Motor neuron (in vitro differentiated cells): ENCODE measurements around the gene C11orf21. TPM values are rescaled to one million over a fixed set of nuclear protein-coding genes. Genes with fewer than 3 reads are reported as not detected.

Source experiments
- ATAC-seq, 8 experiments: fragments of 200-7000 bp; cut with Tn5 transposase; replicated peaks in 6 of 8; 2 replicates each; pipeline ENCODE4 v1.8.0; 2021; ENCODE audit warnings: mild to moderate bottlenecking in 8 of 8, moderate library complexity in 8 of 8
- H3K27ac ChIP-seq, 2 donors: fragments of 250-450 bp; sonication (Bioruptor Pico); 2 replicates each; pipeline ENCODE4 v1.9.0; 2021; ENCODE audit warnings: antibody characterized with exemption in 2 of 2, mild to moderate bottlenecking in 2 of 2, moderate library complexity in 1 of 2
- H3K4me1 ChIP-seq, 2 donors: fragments of 250-450 bp; sonication (Bioruptor Pico); replicated peaks in 1 of 2; 2 replicates each; pipeline ENCODE4 v1.6.1; 2021; ENCODE audit warnings: antibody characterized with exemption in 2 of 2, mild to moderate bottlenecking in 2 of 2, moderate library complexity in 1 of 2
- H3K4me3 ChIP-seq, 5 donors: fragments of 250-450 bp; sonication (Bioruptor Pico); 2 replicates each; pipeline ENCODE4 v1.9.0; 2021; ENCODE audit warnings: antibody characterized with exemption in 5 of 5, mild to moderate bottlenecking in 5 of 5, moderate library complexity in 4 of 5
- WGBS, 10 experiments: fragments of 450-650 bp; shearing (Covaris generic); methylation state at CpG; one replicate each; pipeline ENCODE4 v1.0.0; 2022; 5-methylcytosine and 5-hydroxymethylcytosine counted together
- in situ Hi-C, 9 experiments: fragments of 400-800 bp; cut with MboI; loops; one replicate each; pipeline ENCODE4 v1.15.0; 2021; ENCODE audit warnings: low sequenced_read_pairs in 9 of 9, low pct_unique_long_range_greater_than_20kb in 2 of 9; ENCODE audit not compliant: unreplicated experiment in 9 of 9
- total RNA-seq, 8 experiments: library from RNA; unstranded; fragments of 300-600 nt; gene quantifications; 2 replicates each; pipeline versions ENCODE4 v1.2.3 to v1.2.4, GENCODE V29; 2022

The C11orf21 gene
- total RNA-seq, 8 experiments from 2014 or later, result 0.08 to 1.8 (median 0.38) TPM; not detected in 2

DNA sequence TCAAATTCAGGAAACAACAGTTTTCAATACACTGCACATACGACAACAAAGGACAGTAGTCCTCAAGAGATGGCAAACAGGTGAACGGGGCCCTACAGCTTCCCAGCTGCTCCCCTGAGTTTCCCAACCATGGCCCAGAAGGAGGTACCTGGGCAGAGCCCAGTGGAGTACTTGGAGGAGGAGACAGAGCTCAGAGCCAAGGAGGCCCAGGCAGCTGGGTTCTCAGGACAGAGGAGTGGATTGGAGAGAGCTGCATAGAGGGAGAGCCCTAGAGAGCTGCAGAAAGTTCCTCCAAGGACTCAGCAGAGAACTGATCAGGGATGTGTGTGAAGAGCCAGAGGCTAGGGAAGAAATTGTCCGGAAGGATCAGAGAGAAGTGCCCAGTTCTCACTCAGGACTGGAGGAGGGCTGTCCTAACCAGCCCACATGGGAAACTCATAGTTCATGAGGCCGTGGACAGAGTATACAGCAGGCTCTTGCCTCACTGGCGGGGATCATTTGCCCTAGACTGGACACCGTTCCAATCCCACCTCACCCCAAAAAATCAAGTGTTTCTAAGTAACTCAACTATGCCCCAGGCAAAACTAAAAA is 23.7 kb downstream of the C11orf21 start:
- in situ Hi-C loops, result no loop called here

DNA sequence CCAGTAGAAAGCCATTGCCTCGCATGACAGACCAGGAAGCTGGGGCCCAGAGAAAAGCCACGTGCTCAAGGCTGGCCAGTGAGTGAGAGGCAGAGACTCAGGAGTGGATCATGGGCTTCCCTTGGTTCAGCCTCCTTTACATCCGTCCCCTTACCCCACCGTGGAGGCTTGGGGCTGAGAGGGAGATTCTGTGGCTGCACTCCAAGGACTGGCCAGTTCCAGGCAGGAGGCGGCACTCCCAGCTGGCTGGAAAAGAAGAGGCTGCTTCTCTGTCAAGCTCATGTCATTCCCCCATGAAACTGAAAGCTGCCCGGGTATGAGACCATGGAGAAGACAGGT is 24.7 kb downstream of the C11orf21 start:
- in situ Hi-C loops, result no loop called here
- no peak overlapping the region for H3K4me3 ChIP-seq
- peak in 3 of 8 experiments; percentile 27 to 52 (median 50) for ATAC-seq
- WGBS, 10 experiments, result 30 to 90% (median 57%) methylated on average over 1 to 6 of the region's 6 CpGs; no CpG with 5 or more reads in 1 of the 10 experiments
- H3K27ac ChIP-seq, result no peak overlapping the region
- H3K4me1 ChIP-seq, result no peaks in the 10 kb centered on the region

More for the DNA sequence above, 23.7 kb downstream of the C11orf21 start:
- no peak for ATAC-seq
- Histone ChIP-seq H3K4me3 (no peak overlapping the region), H3K4me1 (no peaks in the 10 kb centered on the region), H3K27ac (no peak overlapping the region)
- WGBS, 10 experiments, result 26 to 83% (median 63%) methylated on average over 2 to 6 of the region's 6 CpGs

DNA sequence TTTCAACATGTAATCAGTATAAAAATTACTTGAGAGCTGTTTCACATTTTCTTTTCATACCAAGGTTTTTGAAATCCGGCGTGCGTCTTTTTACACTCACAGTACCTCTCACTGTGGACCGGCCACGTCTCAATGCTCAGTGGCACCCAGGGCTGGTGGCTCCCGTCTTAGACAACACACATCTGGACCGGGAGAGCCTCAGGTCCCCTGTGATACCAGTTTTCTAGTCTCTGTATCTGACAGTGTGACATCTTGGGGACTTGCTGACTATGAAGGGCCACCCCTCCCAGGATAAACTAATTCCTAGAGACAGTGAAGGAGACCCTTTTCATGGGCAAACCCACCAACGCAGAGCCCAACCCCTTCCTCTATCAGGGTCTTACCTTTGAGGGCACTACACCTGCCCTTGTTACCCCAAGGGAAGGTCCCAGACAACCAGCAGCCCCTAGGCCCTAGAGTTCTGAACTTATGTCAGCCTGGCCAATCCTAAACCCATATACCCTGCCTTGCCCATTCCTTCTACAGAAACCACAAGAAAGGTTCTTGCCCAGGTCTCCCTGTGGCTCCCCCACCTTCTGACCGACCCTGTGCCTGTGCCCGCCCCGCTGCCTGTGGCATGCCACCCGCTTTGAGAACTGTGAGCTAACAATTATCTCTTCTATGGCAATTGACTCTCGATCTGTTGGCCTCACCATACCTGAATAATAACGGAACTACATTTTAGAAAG is 25.3 kb downstream of the C11orf21 start:
- no peak for ATAC-seq
- no peak overlapping the region for H3K27ac ChIP-seq
- H3K4me3 ChIP-seq, result no peak overlapping the region
- in situ Hi-C loops, result no loop called here
- H3K4me1 ChIP-seq, result no peaks in the 10 kb centered on the region
- 60 to 91% (median 76%) methylated on average over 1 to 6 of the region's 14 CpGs; no CpG with 5 or more reads in 4 of the 10 experiments for WGBS, 10 experiments

DNA sequence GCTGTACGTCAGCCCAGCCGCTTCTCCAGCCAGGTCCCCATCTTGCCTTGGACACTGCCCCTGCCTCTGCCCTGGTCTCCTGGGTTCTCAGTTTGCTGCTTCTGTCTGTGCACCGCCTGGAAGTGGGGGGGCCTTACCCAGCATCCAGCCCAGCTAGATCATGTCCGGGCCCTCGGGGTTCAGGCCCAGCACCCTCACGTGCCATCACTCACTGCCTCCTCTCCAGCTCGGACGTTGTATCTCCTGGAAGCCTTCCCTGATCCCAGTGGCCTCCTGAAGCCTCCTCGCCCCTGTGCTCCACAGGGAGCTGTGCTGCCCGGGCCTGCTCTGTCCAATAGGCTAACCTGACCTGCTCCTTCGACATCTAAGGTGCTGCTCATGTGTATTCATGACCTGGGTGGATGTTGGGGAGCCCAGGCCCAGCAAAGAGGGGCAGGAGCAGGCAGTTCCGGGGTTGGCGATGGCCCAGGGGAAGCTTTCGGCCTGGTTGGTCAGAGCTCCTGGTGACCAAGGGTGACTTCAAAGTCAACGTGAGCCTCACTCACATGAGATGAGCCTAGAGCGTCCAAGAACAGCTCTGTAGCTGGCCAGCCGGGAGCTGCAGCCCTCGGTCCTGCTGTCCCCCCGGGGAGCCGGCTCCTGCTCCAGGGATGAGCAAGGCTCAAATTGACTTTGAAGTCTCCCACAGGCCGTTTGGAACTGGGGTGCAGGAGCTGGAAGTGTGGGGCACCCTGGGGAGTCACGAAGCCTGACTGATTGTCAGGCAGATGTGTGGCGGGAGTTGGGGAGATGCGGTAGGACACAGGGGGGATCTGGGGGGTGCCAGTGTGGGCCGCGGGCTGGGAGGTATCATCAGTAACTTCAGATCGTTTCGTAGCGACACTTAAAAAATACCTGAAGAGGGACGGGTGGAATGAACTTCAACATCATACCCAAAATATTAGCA is 26.1 kb downstream of the C11orf21 start:
- Histone ChIP-seq H3K27ac (no peak overlapping the region), H3K4me1 (no peaks in the 10 kb centered on the region), H3K4me3 (no peak overlapping the region)
- in situ Hi-C loops, result no loop called here
- 0 to 86% (median 83%) methylated on average over 1 to 9 of the region's 30 CpGs; no CpG with 5 or more reads in 4 of the 10 experiments for WGBS, 10 experiments
- no peak for ATAC-seq

DNA sequence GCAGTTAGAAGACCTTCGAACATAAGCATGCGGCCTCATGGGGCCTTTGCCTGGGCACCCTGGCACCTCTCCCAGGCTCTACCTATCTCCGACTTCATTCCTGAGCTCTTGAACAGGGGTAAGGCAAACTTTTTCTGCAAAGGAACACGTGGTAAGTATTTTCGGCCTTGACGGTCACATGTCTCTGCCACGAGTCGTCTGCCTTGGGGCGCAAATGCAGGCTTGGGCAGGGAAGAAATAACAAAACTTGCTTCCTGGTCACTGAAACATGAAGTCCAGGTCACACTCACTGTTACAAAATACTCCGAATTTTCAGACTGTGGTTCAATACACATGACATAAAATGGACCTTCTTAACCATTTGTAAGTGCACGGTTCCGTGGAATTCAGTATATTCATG is 27.9 kb downstream of the C11orf21 start:
- 42 to 85% (median 64%) methylated on average over 3 to 10 of the region's 12 CpGs; no CpG with 5 or more reads in 4 of the 10 experiments for WGBS, 10 experiments
- H3K4me3 ChIP-seq, result no peak overlapping the region
- H3K27ac ChIP-seq, result no peak overlapping the region
- in situ Hi-C loops, result no loop called here
- H3K4me1 ChIP-seq, result no peaks in the 10 kb centered on the region
- no peak for ATAC-seq

DNA sequence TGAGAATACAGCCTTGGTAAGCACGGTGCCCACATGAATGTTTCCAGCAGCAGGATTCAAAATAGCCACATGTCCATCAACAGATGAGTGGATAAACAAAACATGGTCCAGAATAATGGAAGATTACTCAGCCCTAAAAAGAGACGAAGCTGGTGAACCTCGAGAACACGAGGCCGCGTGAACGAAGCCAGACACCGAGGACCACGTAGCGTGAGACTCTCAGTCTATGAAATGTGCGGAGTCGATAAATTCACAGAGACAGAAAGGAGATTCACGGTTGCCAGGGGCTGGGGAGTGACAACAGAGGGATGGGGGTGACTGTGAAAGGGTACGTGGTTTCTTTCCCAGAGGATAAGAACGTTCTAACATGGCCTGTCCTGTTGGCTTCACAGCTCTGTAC is 28.4 kb downstream of the C11orf21 start:
- 69 to 88% (median 82%) methylated on average over 3 to 15 of the region's 15 CpGs; no CpG with 5 or more reads in 5 of the 10 experiments for WGBS, 10 experiments
- no peak for ATAC-seq

DNA sequence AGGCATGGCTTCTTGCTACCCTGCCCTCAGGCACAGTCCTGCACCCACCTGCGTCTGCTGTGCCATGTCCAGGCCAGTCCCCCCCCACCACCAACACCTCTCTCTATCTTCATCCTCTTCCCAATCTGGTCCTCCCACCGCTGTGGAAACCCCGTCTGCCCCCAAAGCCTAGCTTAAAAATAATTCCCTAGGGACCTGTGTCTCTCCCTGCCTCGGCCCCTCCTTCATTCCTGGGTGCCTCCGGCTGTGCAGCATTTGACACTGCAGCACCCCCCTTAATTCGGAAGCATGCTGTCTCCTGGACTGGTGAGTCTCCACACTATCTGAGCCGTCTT is 28.8 kb downstream of the C11orf21 start:
- H3K4me3 ChIP-seq, result no peak overlapping the region
- no peaks in the 10 kb centered on the region for H3K4me1 ChIP-seq
- H3K27ac ChIP-seq, result no peak overlapping the region
- in situ Hi-C loops, result no loop called here
- 69 to 83% (median 75%) methylated on average over 1 to 6 of the region's 7 CpGs; no CpG with 5 or more reads in 6 of the 10 experiments for WGBS, 10 experiments
- ATAC-seq, result no peak

More for the DNA sequence above, 28.4 kb downstream of the C11orf21 start:
- Histone ChIP-seq H3K27ac (no peak overlapping the region), H3K4me3 (no peak overlapping the region), H3K4me1 (no peaks in the 10 kb centered on the region)
- in situ Hi-C loops, result no loop called here

DNA sequence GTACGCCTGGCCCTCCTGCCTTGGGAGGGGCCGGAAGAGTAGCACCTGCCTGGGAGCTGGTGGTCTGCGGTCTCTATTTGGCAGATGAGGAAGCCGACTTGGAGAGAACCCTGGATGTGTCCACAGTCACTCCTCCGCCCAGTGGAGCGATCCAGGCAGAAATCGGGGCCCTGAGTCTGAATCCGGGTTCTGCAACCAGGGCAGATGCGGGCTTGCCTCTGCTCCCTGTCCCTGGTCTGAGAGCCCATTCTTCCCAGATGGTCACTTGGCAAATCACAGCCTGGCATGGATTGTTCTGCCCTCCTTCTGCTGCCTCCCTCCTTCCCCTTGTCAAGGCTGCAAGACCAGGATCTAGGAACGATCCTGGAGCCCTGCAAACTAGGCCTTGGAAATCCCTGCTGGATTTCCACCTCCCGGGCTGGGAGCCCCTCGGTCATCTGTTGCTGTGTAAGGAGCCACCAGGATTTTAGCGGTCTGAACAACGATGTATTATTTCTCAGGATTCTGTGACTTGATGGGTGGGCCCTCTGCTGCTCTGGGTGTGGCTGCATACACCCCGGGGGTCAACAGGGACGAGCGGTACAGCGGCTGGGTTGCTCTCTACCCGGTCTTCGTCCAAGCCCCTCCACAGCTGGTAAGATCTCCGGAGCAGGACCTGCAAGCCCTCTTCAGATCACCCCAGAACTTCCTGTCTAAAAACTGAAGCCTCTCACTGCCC is 29.3 kb downstream of the C11orf21 start:
- 52 to 90% (median 82%) methylated on average over 2 to 8 of the region's 21 CpGs; no CpG with 5 or more reads in 5 of the 10 experiments for WGBS, 10 experiments
- Histone ChIP-seq H3K4me3 (no peak overlapping the region), H3K4me1 (no peaks in the 10 kb centered on the region), H3K27ac (no peak overlapping the region)
- in situ Hi-C loops, result no loop called here
- ATAC-seq, result no peak

DNA sequence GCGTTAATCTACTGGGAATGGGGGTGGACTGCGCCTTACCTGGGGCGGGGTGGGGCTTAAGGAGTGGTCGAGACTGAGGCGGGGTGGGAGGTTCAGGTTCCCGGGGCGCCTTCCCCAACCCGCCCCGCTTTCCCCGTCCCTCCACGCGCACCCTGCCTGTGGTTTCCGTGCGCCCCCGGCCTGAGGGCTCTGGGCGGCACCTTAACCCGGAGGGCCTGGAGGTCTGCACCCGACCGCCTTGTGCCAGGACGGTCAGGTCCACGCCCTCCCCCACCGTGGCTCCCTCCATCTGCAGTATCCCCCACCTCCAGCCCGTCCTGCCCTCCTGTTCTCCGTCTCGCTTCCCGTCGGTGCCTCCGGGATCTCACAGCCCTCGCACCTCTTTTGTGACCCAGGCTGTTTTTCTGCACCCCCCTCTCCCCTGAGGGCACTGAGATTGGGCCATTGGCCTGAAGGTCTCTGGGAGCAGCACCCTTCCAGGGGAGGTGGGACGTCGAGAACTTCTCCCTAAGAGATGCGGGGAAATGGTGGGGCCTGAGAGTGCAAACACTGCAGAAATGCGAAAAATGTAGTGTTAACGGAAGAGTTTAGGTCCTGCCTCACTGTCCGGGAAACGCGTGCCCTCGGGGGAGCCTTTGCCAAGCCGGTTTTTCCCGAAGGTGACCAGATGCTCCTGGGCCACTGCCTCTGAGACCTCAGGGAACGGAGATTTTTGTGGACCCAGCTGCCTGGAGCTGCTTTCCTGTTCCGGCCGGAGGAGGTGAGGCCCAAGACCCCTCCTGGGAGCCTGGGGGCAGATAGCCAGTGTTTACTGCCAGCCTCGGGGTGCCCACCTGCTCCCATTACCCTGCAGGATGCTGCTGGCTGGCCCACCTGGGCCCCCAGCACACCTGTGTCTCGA is 30.1 kb downstream of the C11orf21 start:
- no peaks in the 10 kb centered on the region for H3K4me1 ChIP-seq
- H3K4me3 ChIP-seq, result peak overlapping the region in 2 of 5 donors; percentile 15 to 41
- no peak for ATAC-seq
- WGBS, 10 experiments, result 44 to 80% (median 48%) methylated on average over 1 to 9 of the region's 45 CpGs; no CpG with 5 or more reads in 6 of the 10 experiments
- in situ Hi-C loops, result no loop called here
- peak overlapping the region in 1 of 2 donors; percentile 64 for H3K27ac ChIP-seq

DNA sequence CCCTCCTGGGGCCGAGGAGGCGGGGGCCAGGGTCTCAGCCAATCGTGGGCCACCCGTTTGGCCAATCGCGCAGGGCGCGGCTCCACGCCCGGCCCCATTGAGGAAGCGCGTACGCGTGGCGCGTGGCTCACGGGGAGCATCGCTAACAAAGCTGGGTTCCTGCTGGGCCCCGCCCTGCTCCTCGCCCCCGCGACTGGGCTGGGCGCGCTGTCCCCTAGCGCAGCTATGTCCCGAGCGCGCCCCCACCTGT is 30.7 kb downstream of the C11orf21 start:
- Histone ChIP-seq H3K27ac (peak overlapping the region in 1 of 2 donors; percentile 64), H3K4me3 (peak overlapping the region in 2 of 5 donors; percentile 15 to 41), H3K4me1 (no peaks in the 10 kb centered on the region)
- in situ Hi-C loops, result no loop called here
- no CpG with 5 or more reads among the region's 28 CpGs for WGBS, 10 experiments
- peak in 5 of 8 experiments; percentile 8 to 75 (median 74) for ATAC-seq

DNA sequence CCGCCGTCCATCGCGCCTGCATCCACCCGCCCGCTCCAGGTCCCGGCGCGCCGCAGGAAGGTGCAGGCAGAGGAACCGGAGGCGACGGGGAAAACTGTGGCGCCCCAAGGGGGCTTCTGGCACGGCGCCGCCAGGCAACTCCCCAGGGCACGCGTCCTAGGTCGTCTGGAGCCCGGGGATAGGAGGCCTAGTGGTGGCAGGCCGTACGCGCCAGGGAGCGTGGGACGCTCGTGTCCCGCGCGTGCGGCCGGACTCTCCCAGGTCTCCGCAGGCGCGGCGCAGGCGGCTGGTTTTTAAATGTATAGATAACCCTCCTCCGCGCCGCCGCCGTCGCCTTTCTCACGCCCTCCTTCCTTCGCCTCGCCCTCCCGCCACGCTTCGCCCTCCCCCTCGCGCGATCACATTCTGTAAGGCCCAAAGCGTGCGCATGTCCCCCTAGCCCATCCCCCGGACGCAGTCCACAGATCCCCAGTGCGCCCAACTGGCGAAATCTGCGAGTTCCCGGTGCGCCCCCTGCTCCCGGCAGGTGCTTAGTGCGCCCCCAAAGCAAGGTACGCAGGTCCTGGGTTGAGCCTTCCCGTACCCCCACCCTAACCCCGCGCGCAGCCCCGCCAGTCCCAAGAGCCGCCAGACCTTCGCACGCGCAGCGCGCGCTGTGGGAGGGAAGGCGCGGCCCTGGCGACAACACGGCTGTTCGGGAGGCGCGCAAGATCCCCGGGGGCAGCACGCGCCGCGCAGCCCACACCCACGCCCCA is 31.2 kb downstream of the C11orf21 start, which contains the start of gene ASCL2:
ASCL2 (minus strand) TSS at position 267 of the 755 bp plus-strand sequence; CDS start at position 11, 256 bp downstream.
- 0 to 10% (median 1%) methylated on average over 3 to 33 of the region's 89 CpGs; no CpG with 5 or more reads in 6 of the 10 experiments for WGBS, 10 experiments
- Histone ChIP-seq H3K27ac (peak within 1 kb of the TSS in 1 of 2 donors; percentile 64), H3K4me1 (no peaks in the 10 kb centered on the region), H3K4me3 (peak within 1 kb of the TSS; percentile 10 to 41 (median 22))
- peak in 5 of 8 experiments; percentile 14 to 64 (median 58) for ATAC-seq
- in situ Hi-C loops, result no loop called here
